Astrocyte (in vitro differentiated cells and primary cell): ENCODE data around the gene DIAPH2. TPM values are rescaled to one million over a fixed set of nuclear protein-coding genes. Genes with fewer than 3 reads are reported as not detected.

Experiments used
- DNase-seq: peaks from one replicate; pipeline ENCODE4 v3.0.0-alpha.2; 2010; ENCODE audit warnings: low read depth
- FAIRE-seq: peaks from 2 replicates; lab custom pipeline; 2011; peaks lifted over from hg19 to GRCh38; lab: Jason Lieb, UNC
- H2AFZ ChIP-seq: 2 replicates; pipeline ENCODE4 v1.6.0; 2012; ENCODE audit warnings: low read depth, low read length, inconsistent platforms
- H3K27ac ChIP-seq: 2 replicates; pipeline ENCODE4 v1.5.1; 2011; ENCODE audit warnings: low read depth, low read length, inconsistent platforms
- H3K27me3 ChIP-seq: 2 replicates; pipeline ENCODE4 v1.6.0; 2011; ENCODE audit warnings: low read length, inconsistent platforms; ENCODE audit not compliant: insufficient read depth
- H3K36me3 ChIP-seq: 2 replicates; pipeline ENCODE4 v1.5.1; 2011; ENCODE audit warnings: low read length, inconsistent platforms; ENCODE audit not compliant: insufficient read depth
- H3K4me1 ChIP-seq: 2 replicates; pipeline ENCODE4 v1.5.1; 2011; ENCODE audit warnings: low read length, inconsistent platforms; ENCODE audit not compliant: insufficient read depth
- H3K4me2 ChIP-seq: 2 replicates; pipeline ENCODE4 v1.6.0; 2012; ENCODE audit warnings: low read length, inconsistent platforms
- H3K4me3 ChIP-seq: 2 replicates; pipeline ENCODE4 v1.5.1; 2011; ENCODE audit warnings: low read depth, mild to moderate bottlenecking, low read length, inconsistent platforms; ENCODE audit not compliant: insufficient read depth
- H3K79me2 ChIP-seq: 2 replicates; pipeline ENCODE4 v1.6.0; 2012; ENCODE audit warnings: mild to moderate bottlenecking, low read length, inconsistent platforms; ENCODE audit not compliant: insufficient read depth
- H3K9ac ChIP-seq: 2 replicates; pipeline ENCODE4 v1.6.0; 2012; ENCODE audit warnings: mild to moderate bottlenecking, low read length, inconsistent platforms
- H3K9me3 ChIP-seq: 2 replicates; pipeline ENCODE4 v1.5.1; 2012; ENCODE audit warnings: low read depth, mild to moderate bottlenecking, low read length, inconsistent platforms; ENCODE audit not compliant: insufficient read depth
- H4K20me1 ChIP-seq: 2 replicates; pipeline ENCODE4 v1.6.0; 2012; ENCODE audit warnings: low read length, inconsistent platforms; ENCODE audit not compliant: insufficient read depth
- H3K27ac Mint-ChIP-seq: one replicate; pipeline ENCODE4 v1.8.0; 2021; ENCODE audit warnings: mild to moderate bottlenecking, mixed read lengths; ENCODE audit not compliant: unreplicated experiment
- H3K27me3 Mint-ChIP-seq: one replicate; pipeline ENCODE4 v1.8.0; 2021; ENCODE audit warnings: low read depth, mixed read lengths; ENCODE audit not compliant: unreplicated experiment
- H3K36me3 Mint-ChIP-seq: one replicate; pipeline ENCODE4 v1.8.0; 2021; ENCODE audit warnings: low read depth, mixed read lengths; ENCODE audit not compliant: unreplicated experiment
- H3K4me1 Mint-ChIP-seq: one replicate; pipeline ENCODE4 v1.8.0; 2021; ENCODE audit warnings: low read depth, mixed read lengths; ENCODE audit not compliant: unreplicated experiment
- H3K4me3 Mint-ChIP-seq: one replicate; pipeline ENCODE4 v1.8.0; 2021; ENCODE audit warnings: mild to moderate bottlenecking, moderate library complexity, mixed read lengths; ENCODE audit not compliant: unreplicated experiment
- H3K9me3 Mint-ChIP-seq: one replicate; pipeline ENCODE4 v1.8.0; 2021; ENCODE audit warnings: mild to moderate bottlenecking, mixed read lengths; ENCODE audit not compliant: unreplicated experiment
- EZH2 ChIP-seq: IDR thresholded peaks from 2 replicates; pipeline ENCODE4 v1.6.1; 2012; ENCODE audit warnings: mild to moderate bottlenecking, low read length, inconsistent platforms; ENCODE audit not compliant: insufficient read depth
- total RNA-seq: library from RNA; stranded (reverse); gene quantifications from 2 replicates; pipeline ENCODE4 v1.2.1, GENCODE V29; 2021
- TF ChIP-seq, protein P1 (sequence below): IDR thresholded peaks from 2 replicates; pipeline ENCODE4 v1.5.1; 2011; ENCODE audit warnings: low read depth, mild to moderate bottlenecking, inconsistent platforms, low read length, moderate library complexity; ENCODE audit not compliant: insufficient read depth

The DIAPH2 gene
- total RNA-seq, 1 donor from 2014 or later, result 9.8 TPM

DNA sequence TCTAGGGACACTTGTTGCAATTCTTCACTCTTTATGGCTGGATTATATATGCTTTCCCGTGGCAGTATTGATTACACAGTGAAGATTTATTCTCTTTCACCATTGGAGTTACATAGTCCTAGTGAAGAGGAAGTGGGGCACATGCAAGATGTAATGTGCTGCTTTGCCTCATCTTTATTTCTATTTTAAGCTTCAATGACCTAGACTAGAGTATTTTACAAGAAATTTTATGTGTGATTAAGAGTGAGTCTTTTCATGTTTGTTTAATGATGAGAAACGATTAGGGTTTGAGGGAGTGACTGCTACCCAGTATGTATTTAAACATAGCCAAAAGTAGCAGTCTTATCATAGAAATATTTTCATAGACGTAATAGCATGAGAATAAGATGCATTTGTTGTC lies 30.8 kb downstream of the DIAPH2 start:
- H3K27ac Mint-ChIP-seq, result no peak overlapping the region
- TF ChIP-seq EZH2, result no peak
- TF ChIP-seq, protein P1, sequence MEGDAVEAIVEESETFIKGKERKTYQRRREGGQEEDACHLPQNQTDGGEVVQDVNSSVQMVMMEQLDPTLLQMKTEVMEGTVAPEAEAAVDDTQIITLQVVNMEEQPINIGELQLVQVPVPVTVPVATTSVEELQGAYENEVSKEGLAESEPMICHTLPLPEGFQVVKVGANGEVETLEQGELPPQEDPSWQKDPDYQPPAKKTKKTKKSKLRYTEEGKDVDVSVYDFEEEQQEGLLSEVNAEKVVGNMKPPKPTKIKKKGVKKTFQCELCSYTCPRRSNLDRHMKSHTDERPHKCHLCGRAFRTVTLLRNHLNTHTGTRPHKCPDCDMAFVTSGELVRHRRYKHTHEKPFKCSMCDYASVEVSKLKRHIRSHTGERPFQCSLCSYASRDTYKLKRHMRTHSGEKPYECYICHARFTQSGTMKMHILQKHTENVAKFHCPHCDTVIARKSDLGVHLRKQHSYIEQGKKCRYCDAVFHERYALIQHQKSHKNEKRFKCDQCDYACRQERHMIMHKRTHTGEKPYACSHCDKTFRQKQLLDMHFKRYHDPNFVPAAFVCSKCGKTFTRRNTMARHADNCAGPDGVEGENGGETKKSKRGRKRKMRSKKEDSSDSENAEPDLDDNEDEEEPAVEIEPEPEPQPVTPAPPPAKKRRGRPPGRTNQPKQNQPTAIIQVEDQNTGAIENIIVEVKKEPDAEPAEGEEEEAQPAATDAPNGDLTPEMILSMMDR, result no peak
- H3K9me3 Mint-ChIP-seq, result no peaks in the 10 kb centered on the region
- Histone ChIP-seq H4K20me1 (no peaks in the 10 kb centered on the region), H3K79me2 (peaks cover 6% of the 10 kb centered on the region), H3K9me3 (no peaks in the 10 kb centered on the region), H2AFZ (no peak overlapping the region), H3K27ac (no peak overlapping the region), H3K36me3 (no peaks in the 10 kb centered on the region), H3K27me3 (no peaks in the 10 kb centered on the region), H3K4me1 (no peaks in the 10 kb centered on the region), H3K9ac (no peak overlapping the region), H3K4me2 (no peak overlapping the region), H3K4me3 (no peak overlapping the region)
- H3K4me1 Mint-ChIP-seq, result no peaks in the 10 kb centered on the region
- no peaks in the 10 kb centered on the region for H3K27me3 Mint-ChIP-seq
- DNase-seq (peak; percentile 8), FAIRE-seq (peak; percentile 13)
- no peak overlapping the region for H3K4me3 Mint-ChIP-seq
- no peaks in the 10 kb centered on the region for H3K36me3 Mint-ChIP-seq

DNA sequence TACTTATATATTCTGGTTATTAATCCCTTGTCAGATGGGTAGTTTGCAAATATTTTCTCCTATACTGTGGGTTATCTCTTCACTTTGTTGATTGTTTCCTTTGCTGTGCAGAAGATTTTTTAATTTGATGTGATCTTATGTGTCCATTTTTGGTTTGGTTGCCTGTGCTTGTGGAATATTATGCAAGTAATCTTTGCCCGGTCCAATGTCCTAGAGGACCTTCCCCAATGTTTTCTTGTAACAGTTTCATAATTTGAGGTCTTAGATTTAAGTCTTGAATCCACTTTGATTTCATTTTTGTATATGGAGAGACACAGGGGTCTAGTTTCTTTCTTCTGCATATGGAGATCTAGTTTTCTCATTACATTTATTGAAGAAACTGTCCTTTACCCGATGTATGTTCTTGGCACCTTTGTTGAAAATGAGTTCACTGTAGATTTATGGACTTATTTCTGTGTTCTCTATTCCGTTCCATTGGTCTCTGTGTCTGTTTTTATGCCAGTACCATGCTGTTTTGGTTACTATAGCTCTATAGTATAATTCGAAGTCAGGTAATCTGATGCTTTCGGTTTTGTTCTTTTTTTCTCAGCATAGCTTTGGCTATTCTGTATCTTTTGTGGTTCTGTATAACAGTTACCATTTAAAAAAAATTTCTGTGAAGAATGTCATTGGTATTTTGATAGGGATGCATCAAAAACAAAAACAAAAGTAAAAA lies 34.7 kb downstream of the DIAPH2 start:
- Histone ChIP-seq H3K9ac (no peak overlapping the region), H4K20me1 (no peaks in the 10 kb centered on the region), H3K27ac (no peak overlapping the region), H3K4me1 (no peaks in the 10 kb centered on the region), H3K4me2 (no peak overlapping the region), H3K4me3 (no peak overlapping the region), H2AFZ (no peak overlapping the region), H3K9me3 (no peaks in the 10 kb centered on the region), H3K27me3 (no peaks in the 10 kb centered on the region), H3K79me2 (peaks cover 6% of the 10 kb centered on the region), H3K36me3 (no peaks in the 10 kb centered on the region)
- peak; percentile 58 for FAIRE-seq
- Mint-ChIP-seq H3K27me3 (no peaks in the 10 kb centered on the region), H3K4me1 (no peaks in the 10 kb centered on the region), H3K27ac (no peak overlapping the region), H3K36me3 (no peaks in the 10 kb centered on the region), H3K4me3 (no peak overlapping the region), H3K9me3 (no peaks in the 10 kb centered on the region)
- TF ChIP-seq, protein P1, result no peak
- TF ChIP-seq EZH2, result no peak
- no peak for DNase-seq

DNA sequence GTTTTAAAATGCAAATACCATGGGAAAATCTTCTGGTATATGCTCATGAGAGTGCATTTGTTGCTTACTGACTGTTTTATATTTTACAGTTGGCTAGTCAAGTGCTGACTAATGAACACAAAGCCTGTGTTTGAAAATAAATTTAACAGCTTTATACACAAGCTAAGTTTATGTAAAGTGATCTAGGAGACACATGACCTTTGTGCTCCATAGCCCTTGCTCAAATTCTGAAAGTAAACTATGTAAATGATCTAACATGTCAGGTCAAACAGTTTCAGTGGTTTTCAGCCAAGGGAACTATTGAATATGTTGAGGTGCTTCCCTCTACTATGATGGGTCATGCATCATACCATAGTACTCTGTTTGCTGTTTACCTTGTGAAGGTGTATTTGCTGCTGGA lies 36.7 kb downstream of the DIAPH2 start:
- Mint-ChIP-seq H3K4me1 (no peaks in the 10 kb centered on the region), H3K27ac (no peak overlapping the region), H3K27me3 (no peaks in the 10 kb centered on the region), H3K9me3 (no peaks in the 10 kb centered on the region), H3K36me3 (no peaks in the 10 kb centered on the region), H3K4me3 (no peak overlapping the region)
- Histone ChIP-seq H3K4me1 (no peaks in the 10 kb centered on the region), H3K36me3 (no peaks in the 10 kb centered on the region), H3K27me3 (no peaks in the 10 kb centered on the region), H3K4me3 (no peak overlapping the region), H3K4me2 (no peak overlapping the region), H4K20me1 (no peaks in the 10 kb centered on the region), H3K9me3 (no peaks in the 10 kb centered on the region), H3K79me2 (peaks cover 4% of the 10 kb centered on the region), H3K27ac (no peak overlapping the region), H3K9ac (no peak overlapping the region), H2AFZ (no peak overlapping the region)
- TF ChIP-seq, protein P1, result no peak
- no peak for TF ChIP-seq EZH2
- DNase-seq (no peak), FAIRE-seq (no peak)
